ENCODE results near the gene CFAP20DC.

- TF ChIP-seq POLR2A (IDR thresholded peaks at IDR 0.05) (no peak), POLR2AphosphoS5 (IDR thresholded peaks at IDR 0.05) (no peak)
- TF ChIP-seq, protein P1, sequence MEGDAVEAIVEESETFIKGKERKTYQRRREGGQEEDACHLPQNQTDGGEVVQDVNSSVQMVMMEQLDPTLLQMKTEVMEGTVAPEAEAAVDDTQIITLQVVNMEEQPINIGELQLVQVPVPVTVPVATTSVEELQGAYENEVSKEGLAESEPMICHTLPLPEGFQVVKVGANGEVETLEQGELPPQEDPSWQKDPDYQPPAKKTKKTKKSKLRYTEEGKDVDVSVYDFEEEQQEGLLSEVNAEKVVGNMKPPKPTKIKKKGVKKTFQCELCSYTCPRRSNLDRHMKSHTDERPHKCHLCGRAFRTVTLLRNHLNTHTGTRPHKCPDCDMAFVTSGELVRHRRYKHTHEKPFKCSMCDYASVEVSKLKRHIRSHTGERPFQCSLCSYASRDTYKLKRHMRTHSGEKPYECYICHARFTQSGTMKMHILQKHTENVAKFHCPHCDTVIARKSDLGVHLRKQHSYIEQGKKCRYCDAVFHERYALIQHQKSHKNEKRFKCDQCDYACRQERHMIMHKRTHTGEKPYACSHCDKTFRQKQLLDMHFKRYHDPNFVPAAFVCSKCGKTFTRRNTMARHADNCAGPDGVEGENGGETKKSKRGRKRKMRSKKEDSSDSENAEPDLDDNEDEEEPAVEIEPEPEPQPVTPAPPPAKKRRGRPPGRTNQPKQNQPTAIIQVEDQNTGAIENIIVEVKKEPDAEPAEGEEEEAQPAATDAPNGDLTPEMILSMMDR (IDR thresholded peaks at IDR 0.05), result no peak
Observed at GRCh38 chr3:58837856-58838255, 212.0 kb downstream of the CFAP20DC start.

All from gastroesophageal sphincter (tissue), 3 donors.